Stimulated activated naive B cell treated with anti-CD40 and anti-IgM and Interleukin-4, amounts not matched to agents 10 μg/mL and 1 μg/mL and 100 μg/mL, for 72 hours (primary cell): ENCODE measurements around the gene COL1A1.

ENCODE experiments used
- ATAC-seq, 2 donors: fragments of 150-1000 bp; cut with Tn5 transposase; replicated peaks; 2 replicates each; pipeline ENCODE4 v1.10.0; 2021; ENCODE audit warnings: moderate library complexity in 1 of 2
- DNase-seq: peaks from one replicate; pipeline ENCODE4 v3.0.0; 2021
- H3K27ac Mint-ChIP-seq: one replicate; pipeline ENCODE4 v1.8.0; 2022; ENCODE audit warnings: mild to moderate bottlenecking, mixed read lengths
- H3K27me3 Mint-ChIP-seq, 2 donors: one replicate each; pipeline ENCODE4 v1.8.0; 2022; ENCODE audit warnings: mixed read lengths in 2 of 2
- H3K36me3 Mint-ChIP-seq, 2 donors: one replicate each; pipeline ENCODE4 v1.8.0; 2022; ENCODE audit warnings: mixed read lengths in 2 of 2, mild to moderate bottlenecking in 1 of 2
- H3K4me1 Mint-ChIP-seq, 2 donors: one replicate each; pipeline ENCODE4 v1.8.0; 2022; ENCODE audit warnings: mixed read lengths in 2 of 2, mild to moderate bottlenecking in 1 of 2
- H3K4me3 Mint-ChIP-seq, 2 donors: one replicate each; pipeline ENCODE4 v1.8.0; 2022; ENCODE audit warnings: mild to moderate bottlenecking in 2 of 2, mixed read lengths in 2 of 2, moderate library complexity in 1 of 2
- H3K9me3 Mint-ChIP-seq, 2 donors: one replicate each; pipeline ENCODE4 v1.8.0; 2022; ENCODE audit warnings: mixed read lengths in 2 of 2, mild to moderate bottlenecking in 1 of 2

COL1A1 gene

DNA sequence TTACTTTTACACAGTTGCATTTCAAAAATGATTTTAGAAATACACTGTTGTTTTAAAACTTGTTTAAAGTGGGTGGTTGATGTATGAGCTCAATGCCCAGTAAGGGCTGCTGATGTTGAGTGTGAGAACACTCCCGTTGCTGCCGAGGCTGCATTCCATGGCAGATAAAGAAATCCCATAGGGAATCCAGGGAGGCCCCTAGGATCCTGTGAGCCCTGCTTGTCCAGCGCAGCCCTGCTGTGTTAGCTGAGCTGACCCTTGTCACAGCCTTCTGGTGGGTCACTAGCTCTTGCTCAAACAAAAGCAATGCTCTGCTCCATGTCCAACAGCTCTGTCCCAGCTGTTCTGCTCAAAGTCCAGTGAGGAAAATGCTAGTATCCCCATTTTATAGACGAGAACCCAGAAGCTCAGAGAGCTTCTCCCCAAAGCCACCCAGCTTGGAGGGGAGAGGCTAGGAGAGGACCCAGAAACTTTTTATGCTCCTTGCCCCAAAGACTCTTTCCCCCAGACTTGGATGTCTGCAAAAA lies 18.6 kb upstream of the COL1A1 start:
- peaks cover 5 to 8% of the 10 kb centered on the region in 2 donors for H3K27me3 Mint-ChIP-seq
- peaks cover 5 to 13% of the 10 kb centered on the region in 2 donors for H3K4me1 Mint-ChIP-seq
- DNase-seq (no peak), ATAC-seq (no peak)
- H3K4me3 Mint-ChIP-seq: no peak overlapping the region
- peaks cover 0 to 7% of the 10 kb centered on the region in 2 donors for H3K36me3 Mint-ChIP-seq
- peaks cover 5 to 6% of the 10 kb centered on the region in 2 donors for H3K9me3 Mint-ChIP-seq
- no peak overlapping the region for H3K27ac Mint-ChIP-seq

DNA sequence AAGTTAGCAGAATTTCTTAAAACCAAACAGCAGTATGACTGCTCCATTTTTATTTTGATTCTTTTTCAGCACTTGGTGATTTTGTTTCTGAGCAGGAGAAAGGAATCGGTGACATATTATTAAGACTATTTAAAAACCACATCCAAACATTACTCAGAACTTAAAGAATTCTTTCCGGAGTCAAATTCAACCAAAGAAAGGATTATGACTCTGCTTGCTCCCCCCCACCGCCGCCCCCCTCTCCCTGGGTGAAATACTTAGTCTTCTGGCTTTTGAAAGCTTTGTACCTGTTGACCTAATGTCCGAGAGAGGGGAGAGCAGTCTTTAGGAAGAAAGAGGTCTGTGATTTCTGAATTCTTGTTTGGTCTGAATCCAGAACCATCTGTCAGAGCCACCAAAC lies 17.9 kb upstream of the COL1A1 start:
- Mint-ChIP-seq H3K9me3 (peaks cover 0 to under 1% of the 10 kb centered on the region in 2 donors), H3K27me3 (peaks cover 9 to 15% of the 10 kb centered on the region in 2 donors), H3K4me1 (peaks cover 5 to 13% of the 10 kb centered on the region in 2 donors), H3K27ac (no peak overlapping the region), H3K36me3 (peaks cover 0 to under 1% of the 10 kb centered on the region in 2 donors), H3K4me3 (no peak overlapping the region)
- ATAC-seq: no peak
- DNase-seq: no peak

DNA sequence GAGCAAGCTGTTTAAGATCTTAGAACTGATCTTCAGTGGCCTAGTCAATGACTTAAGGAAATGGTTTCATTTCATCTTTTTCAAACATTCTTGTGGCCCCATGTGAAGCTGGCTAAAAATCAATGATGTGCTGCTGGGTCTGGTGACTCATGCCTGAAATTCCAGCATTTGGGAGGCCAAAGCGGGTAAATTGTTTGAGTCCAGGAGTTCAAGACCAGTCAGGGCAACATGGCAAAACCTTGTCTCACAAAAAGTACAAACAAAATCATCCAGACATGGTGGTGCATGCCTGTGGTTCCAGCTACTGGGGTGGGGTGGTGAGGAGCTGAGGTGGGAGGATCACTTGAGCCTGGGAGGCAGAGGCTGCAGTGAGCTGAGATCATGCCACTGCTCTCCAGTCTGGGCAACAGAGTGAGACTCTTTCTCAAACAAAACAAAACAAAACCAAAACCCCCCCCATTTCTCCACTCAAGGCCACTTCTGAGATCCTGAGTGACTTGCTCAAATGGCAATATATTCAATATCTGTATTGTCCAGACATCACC lies 17.4 kb upstream of the COL1A1 start:
- ATAC-seq (peak; percentile 47 to 58), DNase-seq (no peak)
- Mint-ChIP-seq H3K27me3 (peaks cover 13 to 18% of the 10 kb centered on the region in 2 donors), H3K36me3 (no peaks in the 10 kb centered on the region), H3K9me3 (no peaks in the 10 kb centered on the region), H3K4me1 (peaks cover 5 to 13% of the 10 kb centered on the region in 2 donors), H3K27ac (no peak overlapping the region), H3K4me3 (no peak overlapping the region)

DNA sequence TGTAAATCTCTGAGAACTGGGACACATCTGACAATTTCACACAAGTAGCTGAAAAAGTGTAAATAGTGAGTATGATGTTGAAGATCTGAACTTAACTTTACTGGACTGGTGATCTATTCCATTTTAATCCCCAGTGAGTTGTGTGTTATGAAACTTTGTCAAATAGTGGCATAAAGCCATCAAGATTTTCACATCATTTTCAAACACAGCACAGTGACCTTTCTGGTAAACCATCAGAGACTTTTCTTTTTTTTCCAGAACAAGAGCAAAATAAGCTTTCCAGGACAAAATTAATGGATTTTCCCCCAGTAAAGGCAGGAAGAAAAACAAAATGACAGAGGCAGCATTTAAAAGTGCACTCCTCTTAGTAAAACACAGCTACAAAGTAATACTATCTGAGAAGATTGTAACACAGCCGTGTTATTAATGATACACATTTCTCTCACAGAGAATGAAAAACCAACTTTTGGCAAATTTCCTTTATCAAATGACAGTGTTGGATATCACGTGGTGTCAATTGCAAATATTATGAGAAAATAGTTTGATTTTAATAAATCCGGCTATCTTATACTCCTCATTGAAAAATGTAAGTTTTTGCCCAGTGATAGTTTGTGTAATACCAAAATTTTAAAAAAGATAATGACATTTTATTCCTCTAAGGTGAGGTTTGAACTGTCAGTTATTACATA lies 16.8 kb upstream of the COL1A1 start:
- Mint-ChIP-seq H3K9me3 (no peaks in the 10 kb centered on the region), H3K4me1 (peaks cover 8 to 15% of the 10 kb centered on the region in 2 donors), H3K27me3 (peaks cover 8 to 14% of the 10 kb centered on the region in 2 donors), H3K27ac (no peak overlapping the region), H3K4me3 (no peak overlapping the region), H3K36me3 (no peaks in the 10 kb centered on the region)
- ATAC-seq (no peak), DNase-seq (no peak)

DNA sequence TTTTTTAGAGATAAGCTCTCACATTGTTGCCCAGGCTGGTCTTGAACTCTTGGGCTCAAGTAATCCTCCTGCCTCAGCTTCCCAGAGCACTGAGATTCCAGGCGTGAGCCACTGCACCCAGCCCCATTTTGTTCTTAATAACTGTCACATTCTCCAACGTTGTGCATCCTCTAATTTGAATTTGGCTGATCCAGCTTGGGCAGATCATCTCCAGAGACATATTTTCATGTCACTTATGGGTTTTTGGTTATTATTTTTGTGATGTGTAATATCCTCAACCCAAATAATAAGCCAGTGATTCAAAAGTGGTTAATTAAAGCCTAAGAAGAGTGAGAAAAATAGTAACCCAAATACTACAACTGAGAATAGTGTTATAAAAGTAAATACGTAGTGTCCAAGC lies 16.2 kb upstream of the COL1A1 start:
- no peak for DNase-seq
- Mint-ChIP-seq H3K9me3 (no peaks in the 10 kb centered on the region), H3K27ac (no peak overlapping the region), H3K36me3 (no peaks in the 10 kb centered on the region), H3K4me3 (no peak overlapping the region), H3K27me3 (peaks cover 8 to 14% of the 10 kb centered on the region in 2 donors), H3K4me1 (peaks cover 10 to 22% of the 10 kb centered on the region in 2 donors)
- no peak for ATAC-seq

DNA sequence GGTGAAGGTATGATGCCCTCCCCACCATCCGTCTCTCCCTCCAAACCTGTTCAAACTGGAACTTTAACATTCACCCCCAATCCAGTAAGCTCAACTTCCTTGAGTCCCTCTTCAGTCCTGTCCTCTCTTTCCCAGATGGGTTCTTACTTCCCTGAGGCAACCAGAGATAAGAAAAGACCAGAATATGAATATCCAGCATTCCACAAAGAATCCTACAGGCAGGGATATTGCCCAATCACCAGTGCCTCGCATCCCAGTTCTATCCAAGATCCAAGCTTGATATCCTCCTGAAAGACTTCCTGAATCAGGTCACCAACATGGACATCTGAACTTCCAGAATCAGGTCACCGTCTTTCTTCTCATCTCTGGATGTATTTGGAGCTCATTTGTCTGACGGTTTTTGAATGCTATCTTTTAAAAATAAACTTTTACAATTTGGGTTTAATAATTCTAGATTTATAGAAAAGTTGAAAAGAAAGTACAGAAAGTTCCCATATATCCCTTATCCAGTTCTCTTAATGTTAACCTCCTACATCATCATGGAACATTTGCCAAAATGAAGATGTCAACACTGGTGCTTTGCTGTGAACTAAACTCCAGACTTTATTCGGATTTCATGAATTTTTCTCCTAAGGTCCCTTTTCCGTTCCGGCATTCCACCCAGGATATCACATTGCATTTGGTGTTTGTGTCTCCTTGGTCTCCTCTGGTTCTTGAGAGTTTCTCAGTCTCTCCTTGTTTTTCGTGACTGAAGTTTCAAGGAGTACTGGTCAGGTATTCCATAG lies 13.7 kb upstream of the COL1A1 start:
- H3K27me3 Mint-ChIP-seq: peaks cover 19 to 29% of the 10 kb centered on the region in 2 donors
- H3K36me3 Mint-ChIP-seq: no peaks in the 10 kb centered on the region
- no peaks in the 10 kb centered on the region for H3K9me3 Mint-ChIP-seq
- H3K27ac Mint-ChIP-seq: no peak overlapping the region
- H3K4me1 Mint-ChIP-seq: peaks cover 19% of the 10 kb centered on the region in 2 donors
- ATAC-seq: no peak
- DNase-seq: no peak
- no peak overlapping the region for H3K4me3 Mint-ChIP-seq

DNA sequence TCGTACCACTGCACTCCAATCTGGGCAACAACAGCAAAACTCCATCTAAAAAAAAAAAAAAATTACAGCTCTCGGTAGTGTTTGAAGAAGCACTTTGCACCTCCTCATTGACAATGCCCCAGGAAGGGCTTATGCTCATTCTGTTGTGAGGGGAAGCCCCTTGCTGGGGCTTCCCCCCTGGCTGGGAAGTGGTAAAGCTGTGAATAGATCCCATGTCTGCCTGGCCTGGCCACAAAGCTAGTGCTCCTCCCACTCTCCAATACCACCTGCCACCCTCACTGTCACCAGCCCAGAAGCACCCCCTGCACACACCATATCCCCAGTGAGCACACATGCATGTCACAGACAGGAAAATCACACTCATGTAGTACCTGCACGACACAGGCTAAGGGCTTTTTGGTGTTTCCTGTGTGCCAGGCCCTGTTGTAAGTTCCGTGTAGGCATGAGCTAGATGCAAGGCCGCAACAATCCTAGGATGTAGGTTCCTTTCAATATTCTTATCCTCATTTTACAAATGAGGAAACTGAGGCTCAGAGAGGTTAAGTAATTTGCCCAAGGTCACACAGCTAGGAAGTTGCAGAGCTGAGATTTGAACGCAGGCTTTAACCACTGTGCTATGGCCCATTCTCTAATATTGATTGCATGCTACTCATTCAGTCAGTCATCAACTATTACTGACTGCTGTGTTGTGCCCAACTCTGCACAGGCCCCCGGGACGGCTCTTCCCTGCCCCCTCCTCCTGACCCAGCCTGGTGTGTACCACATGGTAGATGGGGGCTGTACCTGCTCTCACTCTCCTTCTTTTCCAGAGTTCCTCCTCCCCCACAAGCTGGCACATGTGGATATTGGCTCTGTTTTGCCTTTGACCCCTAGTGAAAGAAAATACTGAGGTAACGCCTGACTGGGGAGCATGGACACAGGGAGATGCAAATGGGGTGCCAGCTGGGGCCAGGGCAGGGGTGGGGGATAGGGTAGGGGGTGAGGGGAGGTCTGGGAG lies 11.9 kb upstream of the COL1A1 start:
- H3K9me3 Mint-ChIP-seq: no peaks in the 10 kb centered on the region
- H3K36me3 Mint-ChIP-seq: no peaks in the 10 kb centered on the region
- peaks cover 32 to 44% of the 10 kb centered on the region in 2 donors for H3K27me3 Mint-ChIP-seq
- DNase-seq (peak; percentile 68), ATAC-seq (peak; percentile 97)
- H3K27ac Mint-ChIP-seq: no peak overlapping the region
- H3K4me1 Mint-ChIP-seq: peaks cover 17 to 19% of the 10 kb centered on the region in 2 donors
- no peak overlapping the region for H3K4me3 Mint-ChIP-seq

DNA sequence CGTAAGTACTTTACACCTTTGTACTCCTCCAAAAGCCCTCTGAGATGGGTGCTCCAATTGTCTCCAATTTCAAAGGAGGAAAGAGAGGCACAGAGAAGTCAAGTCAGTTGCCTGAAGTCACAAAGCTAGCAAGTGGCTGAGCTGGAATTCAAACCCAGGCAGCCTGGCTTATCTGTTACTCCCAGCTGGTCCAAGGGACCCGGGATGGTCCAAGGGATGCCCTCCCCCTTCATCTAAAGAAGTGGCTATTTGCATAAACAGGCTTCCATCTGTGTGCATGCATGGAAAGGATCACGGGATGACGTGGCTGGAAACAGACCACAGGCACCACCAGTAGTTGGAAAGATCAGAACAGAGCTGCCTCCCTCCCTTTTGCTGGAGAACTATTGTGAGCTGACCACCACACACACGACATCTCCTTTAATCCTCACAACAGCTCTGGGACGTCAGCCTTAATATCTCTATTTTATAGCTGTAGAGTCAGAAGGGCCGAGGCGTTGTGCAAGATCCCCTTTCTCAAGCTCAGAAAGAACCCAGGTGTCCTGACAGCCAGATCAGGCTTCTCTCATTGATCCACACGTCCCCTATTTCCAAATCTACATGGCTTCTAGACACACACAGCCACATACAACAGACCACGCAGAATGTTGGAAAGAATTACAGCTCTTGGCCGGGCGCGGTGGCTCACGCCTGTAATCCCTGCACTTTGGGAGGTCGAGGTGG lies 10.9 kb upstream of the COL1A1 start:
- no peak for DNase-seq
- no peaks in the 10 kb centered on the region for H3K9me3 Mint-ChIP-seq

DNA sequence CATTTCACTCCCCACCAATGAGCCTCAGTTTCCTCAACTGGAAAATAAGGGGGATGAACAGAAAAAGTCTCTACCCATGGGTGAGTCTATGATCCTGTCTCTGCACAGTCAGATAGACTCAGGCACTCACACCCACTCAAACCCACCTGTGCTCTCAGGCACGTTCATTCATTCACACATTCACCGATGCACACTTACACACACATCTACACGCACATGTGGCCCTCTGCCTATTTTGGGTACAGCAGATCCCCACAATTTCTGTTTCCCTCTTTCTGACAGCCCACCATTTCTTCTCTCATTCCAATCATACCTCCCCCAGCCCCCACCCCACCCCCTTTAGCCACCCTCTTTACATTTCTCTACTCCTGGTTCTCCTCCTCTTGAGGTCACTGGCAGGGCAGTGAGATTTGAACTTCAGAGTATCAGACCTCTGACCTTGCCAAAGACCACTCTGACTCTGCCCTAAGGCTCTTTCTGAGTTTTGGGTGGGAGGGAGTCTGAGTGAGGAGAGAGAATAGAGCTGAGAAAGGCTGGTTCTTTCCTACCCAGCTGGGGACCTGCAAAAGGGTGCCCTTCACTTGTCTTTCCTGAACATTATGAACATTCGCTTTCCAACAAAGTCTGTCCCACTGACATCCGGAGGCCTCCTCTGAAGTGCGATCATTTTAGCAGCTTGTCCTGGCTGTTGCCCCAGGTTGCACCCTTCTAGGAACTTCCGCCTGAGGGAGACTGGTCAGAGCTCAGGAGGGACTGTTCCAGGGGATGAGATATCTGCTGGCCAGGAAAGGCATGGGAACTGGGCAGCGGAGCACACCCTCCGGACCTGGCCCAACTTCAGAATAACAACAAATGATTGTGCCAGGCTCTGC lies 10.1 kb upstream of the COL1A1 start:
- no peak overlapping the region for H3K27ac Mint-ChIP-seq
- no peaks in the 10 kb centered on the region for H3K36me3 Mint-ChIP-seq
- ATAC-seq: no peak
- H3K4me3 Mint-ChIP-seq: no peak overlapping the region
- no peaks in the 10 kb centered on the region for H3K9me3 Mint-ChIP-seq
- peaks cover 50 to 58% of the 10 kb centered on the region in 2 donors for H3K27me3 Mint-ChIP-seq
- peaks cover 19 to 21% of the 10 kb centered on the region in 2 donors for H3K4me1 Mint-ChIP-seq
- DNase-seq: no peak

More for the DNA sequence above, 10.9 kb upstream of the COL1A1 start:
- Mint-ChIP-seq H3K4me3 (no peak overlapping the region), H3K27ac (no peak overlapping the region), H3K27me3 (peaks cover 42 to 55% of the 10 kb centered on the region in 2 donors), H3K36me3 (no peaks in the 10 kb centered on the region), H3K4me1 (peaks cover 14 to 15% of the 10 kb centered on the region in 2 donors)
- ATAC-seq: no peak

DNA sequence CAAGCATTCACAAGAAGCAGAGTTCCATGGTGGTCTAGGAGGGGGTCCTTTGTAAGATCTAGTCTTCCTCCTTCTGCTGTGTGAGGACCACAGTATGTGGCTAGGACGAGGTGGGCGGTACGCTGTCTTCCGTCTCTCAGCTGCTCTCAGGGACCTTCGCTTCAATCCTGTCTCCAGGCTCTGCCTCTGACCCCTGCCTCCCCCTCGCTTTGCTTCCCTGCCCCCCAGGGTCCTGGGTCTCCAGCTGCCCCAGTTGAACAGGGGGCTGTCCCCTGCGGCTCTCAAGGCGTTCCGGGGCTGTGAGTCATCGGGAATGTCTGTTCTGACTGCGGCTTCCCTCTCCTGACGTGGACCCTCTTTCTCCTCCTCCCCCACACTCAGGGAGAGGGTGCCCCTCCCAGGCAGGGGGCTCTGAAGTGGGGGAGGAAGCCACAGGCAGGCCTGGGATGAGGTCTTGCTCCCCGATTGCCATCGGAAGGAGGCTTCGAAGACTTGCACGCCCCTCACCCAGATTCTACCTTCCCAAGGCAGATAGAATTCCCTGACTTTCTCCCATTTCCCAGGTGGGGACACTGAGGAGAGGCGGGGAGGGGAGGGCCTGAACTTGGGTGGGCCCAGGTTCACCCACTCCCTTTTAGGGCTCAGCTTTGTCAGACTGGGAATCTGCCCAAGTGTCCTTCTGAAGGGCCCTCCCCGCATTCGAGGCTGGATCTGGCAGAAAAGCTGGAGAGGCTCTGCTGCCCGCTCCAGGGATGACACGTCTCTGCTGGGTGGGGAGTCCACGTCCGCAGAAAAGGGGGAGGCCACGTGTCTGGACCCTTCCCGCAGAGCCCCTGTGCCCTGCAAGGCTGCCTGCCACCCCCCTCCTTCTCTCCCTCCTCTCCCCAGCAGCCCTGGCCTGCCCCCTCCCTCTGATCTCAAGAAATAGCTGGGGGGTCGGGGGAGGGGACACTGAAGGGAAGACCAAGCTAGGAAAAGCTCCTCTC lies 9.1 kb upstream of the COL1A1 start:
- no peaks in the 10 kb centered on the region for H3K9me3 Mint-ChIP-seq
- ATAC-seq (no peak), DNase-seq (no peak)
- H3K4me3 Mint-ChIP-seq: no peak overlapping the region
- no peaks in the 10 kb centered on the region for H3K36me3 Mint-ChIP-seq
- peaks cover 19 to 21% of the 10 kb centered on the region in 2 donors for H3K4me1 Mint-ChIP-seq
- peaks cover 60 to 68% of the 10 kb centered on the region in 2 donors for H3K27me3 Mint-ChIP-seq
- H3K27ac Mint-ChIP-seq: no peak overlapping the region

DNA sequence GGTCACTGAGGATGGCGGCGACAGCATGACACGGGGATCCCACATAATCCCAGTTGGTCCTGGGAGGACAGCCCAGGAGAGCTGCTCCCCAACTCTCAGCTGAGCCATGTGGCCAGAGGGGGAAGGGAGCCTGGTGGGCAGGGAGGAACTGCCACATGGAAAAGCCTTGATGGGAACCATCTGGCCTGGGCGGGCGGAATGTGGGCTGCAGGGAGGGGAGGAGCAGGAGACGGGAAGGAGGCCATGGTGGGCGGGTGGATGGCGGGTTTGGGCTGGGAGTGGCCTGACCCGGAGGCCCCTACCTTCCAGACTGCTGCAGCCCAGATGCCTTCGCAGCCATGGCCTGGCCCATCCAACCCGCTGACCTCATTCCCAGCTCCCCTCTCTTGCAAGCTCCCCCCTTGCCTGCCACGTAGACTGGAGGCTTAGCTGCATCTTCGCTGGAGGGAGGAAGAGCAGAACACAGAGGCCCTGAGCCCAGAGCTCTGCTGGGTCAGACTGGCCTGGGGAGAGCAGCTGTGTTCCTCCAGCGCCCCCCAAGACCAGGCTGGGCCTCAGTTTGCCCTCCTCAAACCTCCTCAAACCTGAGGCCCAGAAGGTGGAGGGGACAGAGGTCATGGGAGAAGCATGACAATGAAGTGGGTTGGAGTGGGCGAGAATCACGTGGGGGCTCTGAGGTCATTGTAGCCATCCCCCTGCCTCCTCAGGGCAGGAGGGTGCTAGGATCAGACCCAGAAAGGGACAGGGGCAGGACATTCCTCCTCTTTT lies 8.2 kb upstream of the COL1A1 start:
- no peak for DNase-seq
- Mint-ChIP-seq H3K36me3 (no peaks in the 10 kb centered on the region), H3K4me3 (no peak overlapping the region), H3K9me3 (no peaks in the 10 kb centered on the region), H3K4me1 (peaks cover 21% of the 10 kb centered on the region in 2 donors), H3K27me3 (peaks cover 67 to 72% of the 10 kb centered on the region in 2 donors), H3K27ac (no peak overlapping the region)
- no peak for ATAC-seq
